Measurements from ENCODE around the gene GOLGA7B. TPM values are rescaled to one million over a fixed set of nuclear protein-coding genes. Genes with fewer than 3 reads are reported as not detected.

GOLGA7B gene
- total RNA-seq, 1 donor: under 0.01 TPM

DNA sequence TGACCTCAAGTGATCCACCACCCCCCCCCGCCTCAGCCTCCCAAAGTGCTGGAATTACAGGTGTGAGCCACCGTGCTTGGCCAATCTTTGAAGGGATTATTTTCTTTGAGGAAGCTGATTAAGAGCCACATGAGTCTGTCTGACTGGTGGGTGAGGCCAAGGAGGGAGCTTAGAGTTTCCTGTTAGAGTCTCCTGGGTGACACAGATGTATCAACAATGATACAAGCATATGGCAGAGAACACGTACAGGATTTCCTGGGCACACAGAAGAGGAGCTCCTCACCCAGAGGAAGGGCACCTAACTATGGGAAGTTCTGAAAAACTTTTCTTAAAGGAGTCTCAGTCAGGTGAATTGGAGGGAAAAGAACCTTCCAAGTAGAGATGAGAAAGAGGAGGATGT is 69.4 kb downstream of the GOLGA7B start:
- no peak overlapping the region for H3K4me2 ChIP-seq (ENCODE audit: insufficient read depth, low read length)

DNA sequence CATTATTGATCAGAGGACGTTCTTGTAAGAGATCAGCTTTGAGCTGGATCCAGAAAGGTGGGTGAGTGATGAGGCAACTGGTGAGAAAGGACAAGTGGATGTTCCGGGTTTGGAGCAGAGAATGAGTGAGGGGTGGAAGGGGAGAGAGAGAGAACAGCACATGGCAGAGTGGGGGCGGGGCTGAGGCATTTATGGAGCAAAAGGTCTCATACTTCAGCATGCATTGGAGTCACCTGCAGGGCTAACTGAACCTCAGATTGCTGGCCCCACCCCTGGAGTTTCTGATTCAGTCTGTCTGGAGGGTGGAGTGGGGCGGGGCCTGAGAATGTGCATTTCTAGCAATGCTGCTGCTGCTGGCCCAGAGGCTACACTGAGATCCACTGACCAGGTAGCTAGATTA is 71.2 kb downstream of the GOLGA7B start:
- Histone ChIP-seq H2AFZ (ENCODE audit: low read length) (no peak overlapping the region), H4K20me1 (ENCODE audit: insufficient read depth, low read length) (no peaks in the 10 kb centered on the region), H3K27ac (ENCODE audit: low read depth, low read length) (no peak overlapping the region), H3K27me3 (ENCODE audit: insufficient read depth, low read length) (peaks cover 10% of the 10 kb centered on the region), H3K79me2 (ENCODE audit: insufficient read depth, low read length) (no peaks in the 10 kb centered on the region), H3K4me2 (ENCODE audit: insufficient read depth, low read length) (no peak overlapping the region), H3K36me3 (ENCODE audit: insufficient read depth, low read length) (no peaks in the 10 kb centered on the region), H3K4me1 (ENCODE audit: insufficient read depth, low read length) (no peaks in the 10 kb centered on the region), H3K9me3 (ENCODE audit: low read depth, low read length) (no peaks in the 10 kb centered on the region), H3K4me3 (ENCODE audit: insufficient read depth, low read length) (no peak overlapping the region)
- no peak for DNase-seq (ENCODE audit: insufficient read length, low spot score, missing footprints)
- TF ChIP-seq, protein P1, sequence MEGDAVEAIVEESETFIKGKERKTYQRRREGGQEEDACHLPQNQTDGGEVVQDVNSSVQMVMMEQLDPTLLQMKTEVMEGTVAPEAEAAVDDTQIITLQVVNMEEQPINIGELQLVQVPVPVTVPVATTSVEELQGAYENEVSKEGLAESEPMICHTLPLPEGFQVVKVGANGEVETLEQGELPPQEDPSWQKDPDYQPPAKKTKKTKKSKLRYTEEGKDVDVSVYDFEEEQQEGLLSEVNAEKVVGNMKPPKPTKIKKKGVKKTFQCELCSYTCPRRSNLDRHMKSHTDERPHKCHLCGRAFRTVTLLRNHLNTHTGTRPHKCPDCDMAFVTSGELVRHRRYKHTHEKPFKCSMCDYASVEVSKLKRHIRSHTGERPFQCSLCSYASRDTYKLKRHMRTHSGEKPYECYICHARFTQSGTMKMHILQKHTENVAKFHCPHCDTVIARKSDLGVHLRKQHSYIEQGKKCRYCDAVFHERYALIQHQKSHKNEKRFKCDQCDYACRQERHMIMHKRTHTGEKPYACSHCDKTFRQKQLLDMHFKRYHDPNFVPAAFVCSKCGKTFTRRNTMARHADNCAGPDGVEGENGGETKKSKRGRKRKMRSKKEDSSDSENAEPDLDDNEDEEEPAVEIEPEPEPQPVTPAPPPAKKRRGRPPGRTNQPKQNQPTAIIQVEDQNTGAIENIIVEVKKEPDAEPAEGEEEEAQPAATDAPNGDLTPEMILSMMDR (IDR thresholded peaks at IDR 0.05; ENCODE audit: extremely low read depth, low read depth, low read length): no peak

More for the DNA sequence above, 69.4 kb downstream of the GOLGA7B start:
- TF ChIP-seq, protein P1 (IDR thresholded peaks at IDR 0.05; ENCODE audit: extremely low read depth, low read depth, low read length): no peak
- no peaks in the 10 kb centered on the region for H4K20me1 ChIP-seq (ENCODE audit: insufficient read depth, low read length)
- H2AFZ ChIP-seq (ENCODE audit: low read length): no peak overlapping the region
- H3K9me3 ChIP-seq (ENCODE audit: low read depth, low read length): no peaks in the 10 kb centered on the region
- no peaks in the 10 kb centered on the region for H3K36me3 ChIP-seq (ENCODE audit: insufficient read depth, low read length)
- no peaks in the 10 kb centered on the region for H3K4me1 ChIP-seq (ENCODE audit: insufficient read depth, low read length)
- H3K27ac ChIP-seq (ENCODE audit: low read depth, low read length): no peak overlapping the region
- H3K27me3 ChIP-seq (ENCODE audit: insufficient read depth, low read length): peaks cover 10% of the 10 kb centered on the region
- no peak overlapping the region for H3K4me3 ChIP-seq (ENCODE audit: insufficient read depth, low read length)
- DNase-seq (ENCODE audit: insufficient read length, low spot score, missing footprints): no peak
- H3K79me2 ChIP-seq (ENCODE audit: insufficient read depth, low read length): no peaks in the 10 kb centered on the region

Other genes with a start within 250 kb of the GOLGA7B start
- 4.0 and 7.7 TPM in 2 replicates for gene MORN4, start 216.3 kb upstream of the GOLGA7B start, total RNA-seq
- 23.5 and 28.9 TPM in 2 replicates for gene PI4K2A, start 209.2 kb upstream of the GOLGA7B start, total RNA-seq
- 101 and 105 TPM in 2 replicates for gene AVPI1, start 162.6 kb upstream of the GOLGA7B start, total RNA-seq
- 56.6 and 57.5 TPM in 2 replicates for gene MARVELD1, start 136.1 kb upstream of the GOLGA7B start, total RNA-seq
- 16.5 and 19.9 TPM in 2 replicates for gene ZFYVE27, start 112.7 kb upstream of the GOLGA7B start, total RNA-seq
- not detected in 2 replicates for gene SFRP5, start 77.8 kb upstream of the GOLGA7B start, total RNA-seq
- not detected in 2 replicates for gene CRTAC1, start 180.8 kb downstream of the GOLGA7B start, total RNA-seq

Measured in osteoblast (primary cell).